ENCODE results near the gene P2RX7.

P2RX7 gene

GRCh38 chr12:121217761-121218160 lies 85.1 kb downstream of the P2RX7 start:
- Mint-ChIP-seq H3K4me1 (peaks cover 5% of the 10 kb centered on the region), H3K27ac (no peak overlapping the region), H3K9me3 (no peaks in the 10 kb centered on the region), H3K27me3 (ENCODE audit: low read depth, poor library complexity) (no peaks in the 10 kb centered on the region), H3K4me3 (no peak overlapping the region), H3K36me3 (ENCODE audit: low read depth) (peaks cover 9% of the 10 kb centered on the region)
- no peak for DNase-seq
- no peak for TF ChIP-seq CTCF (IDR thresholded peaks at IDR 0.05)

DNA sequence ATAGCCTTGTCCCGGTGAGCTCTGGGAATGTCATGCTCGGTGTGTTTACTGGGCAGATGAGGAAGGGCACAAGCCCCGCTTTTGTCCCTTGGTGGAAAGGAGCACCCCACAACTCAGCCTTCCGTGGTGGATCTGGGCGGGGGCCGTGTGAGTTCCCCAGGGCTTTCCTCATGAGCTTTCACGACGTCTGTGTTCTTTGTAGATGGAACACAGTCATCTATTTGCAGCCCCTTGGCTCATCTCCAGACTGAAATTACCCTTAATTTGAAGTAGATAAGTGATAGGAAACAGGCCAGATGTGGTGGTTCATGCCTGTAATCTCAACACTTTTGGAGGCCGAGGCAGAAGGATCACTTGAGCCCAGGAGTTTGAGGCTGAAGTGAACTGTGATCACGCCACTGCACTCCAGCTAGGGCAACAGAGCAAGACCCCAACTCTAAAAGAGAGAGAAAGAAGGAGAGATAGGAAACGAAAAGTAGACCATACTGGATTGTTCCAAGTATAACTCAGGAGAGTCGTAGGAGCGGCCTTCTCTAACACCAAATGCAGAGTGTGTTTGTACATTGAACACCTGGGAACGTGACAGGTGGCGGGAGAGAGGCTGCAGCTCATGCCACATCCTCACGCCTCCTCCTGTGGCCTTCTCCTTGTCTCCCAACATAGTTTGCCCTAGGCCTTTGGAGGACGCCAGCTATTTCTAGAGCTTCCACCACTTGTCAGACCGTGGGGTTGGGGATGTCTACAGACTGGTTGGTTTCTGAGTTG lies 86.1 kb downstream of the P2RX7 start:
- H3K4me3 Mint-ChIP-seq, result no peak overlapping the region
- no peaks in the 10 kb centered on the region for H3K9me3 Mint-ChIP-seq
- no peak for TF ChIP-seq CTCF (IDR thresholded peaks at IDR 0.05)
- H3K36me3 Mint-ChIP-seq (ENCODE audit: low read depth), result peaks cover 9% of the 10 kb centered on the region
- DNase-seq, result no peak
- H3K27ac Mint-ChIP-seq, result no peak overlapping the region
- H3K27me3 Mint-ChIP-seq (ENCODE audit: low read depth, poor library complexity), result no peaks in the 10 kb centered on the region
- H3K4me1 Mint-ChIP-seq, result peaks cover 5% of the 10 kb centered on the region

GRCh38 chr12:121219353-121219986 lies 86.8 kb downstream of the P2RX7 start:
- no peaks in the 10 kb centered on the region for H3K27me3 Mint-ChIP-seq (ENCODE audit: low read depth, poor library complexity)
- H3K4me1 Mint-ChIP-seq, result peaks cover 5% of the 10 kb centered on the region
- peaks cover 5% of the 10 kb centered on the region for H3K36me3 Mint-ChIP-seq (ENCODE audit: low read depth)
- H3K4me3 Mint-ChIP-seq, result no peak overlapping the region
- peak overlapping the region; percentile 1 for H3K27ac Mint-ChIP-seq
- DNase-seq, result no peak
- no peaks in the 10 kb centered on the region for H3K9me3 Mint-ChIP-seq
- TF ChIP-seq CTCF (IDR thresholded peaks at IDR 0.05), result no peak

GRCh38 chr12:121222847-121223246 lies 90.2 kb downstream of the P2RX7 start:
- TF ChIP-seq CTCF (IDR thresholded peaks at IDR 0.05), result no peak
- H3K36me3 Mint-ChIP-seq (ENCODE audit: low read depth), result no peaks in the 10 kb centered on the region
- no peak overlapping the region for H3K4me3 Mint-ChIP-seq
- no peaks in the 10 kb centered on the region for H3K9me3 Mint-ChIP-seq
- H3K27ac Mint-ChIP-seq, result no peak overlapping the region
- H3K27me3 Mint-ChIP-seq (ENCODE audit: low read depth, poor library complexity), result no peaks in the 10 kb centered on the region
- no peaks in the 10 kb centered on the region for H3K4me1 Mint-ChIP-seq
- no peak for DNase-seq

- peaks cover 2% of the 10 kb centered on the region for H3K36me3 Mint-ChIP-seq (ENCODE audit: low read depth)
- TF ChIP-seq CTCF (IDR thresholded peaks at IDR 0.05), result no peak
- H3K27ac Mint-ChIP-seq, result no peak overlapping the region
- H3K27me3 Mint-ChIP-seq (ENCODE audit: low read depth, poor library complexity), result no peaks in the 10 kb centered on the region
- no peaks in the 10 kb centered on the region for H3K4me1 Mint-ChIP-seq
- no peak for DNase-seq
- H3K9me3 Mint-ChIP-seq, result no peaks in the 10 kb centered on the region
- H3K4me3 Mint-ChIP-seq, result no peak overlapping the region
Measured at GRCh38 chr12:121223292-121224285, 90.9 kb downstream of the P2RX7 start.
